ENCODE measurements around the gene GPR143. TPM values are rescaled to one million over a fixed set of nuclear protein-coding genes. Genes with fewer than 3 reads are reported as not detected.

The GPR143 gene
- total RNA-seq, 2 experiments from 2014 or later = not detected

GRCh38 chrX:9681422-9681821, 84.2 kb downstream of the GPR143 start:
- no peak overlapping the region for H3K4me3 ChIP-seq (ENCODE audit: low read depth, low read length, poor library complexity, severe bottlenecking)
- H3K9me3 ChIP-seq (ENCODE audit: low read length) = no peaks in the 10 kb centered on the region
- no peak for DNase-seq (ENCODE audit: low spot score)
- intact Hi-C loops (cut with micrococcal nuclease; ENCODE audit: unreplicated experiment) = no loop called here
- H3K79me2 ChIP-seq (ENCODE audit: insufficient read depth, low read depth, low read length) = no peaks in the 10 kb centered on the region
- no peak overlapping the region for H3K4me2 ChIP-seq (ENCODE audit: low read length)
- no peak overlapping the region for H2AFZ ChIP-seq (ENCODE audit: low read length)
- no peaks in the 10 kb centered on the region for H4K20me1 ChIP-seq (ENCODE audit: insufficient read depth, low read length)
- TF ChIP-seq EZH2phosphoT487 (IDR thresholded peaks at IDR 0.05; ENCODE audit: borderline replicate concordance, low read depth, low read length) (no peak), CTCF (conservative IDR thresholded peaks at IDR 0.05; ENCODE audit: low read length) (no peak)
- H3K36me3 ChIP-seq (ENCODE audit: insufficient read depth, low read length) = no peaks in the 10 kb centered on the region
- ChIA-PET POLR2A (interaction anchor here (0.6 kb wide), 1 partner anchor 1020 kb away, joined by 3 read pairs; no protein-coding TSS in a partner anchor), CTCF (ENCODE audit: unreplicated experiment) (no interaction called here)
- H3K9me2 ChIP-seq (ENCODE audit: insufficient read depth, low read length) = no peaks in the 10 kb centered on the region
- BruUV-seq (replicated peaks) = no TSS peak
- H3K4me1 ChIP-seq (ENCODE audit: insufficient read depth, low read length, poor library complexity, severe bottlenecking) = no peaks in the 10 kb centered on the region
- no peak overlapping the region for H3K27ac ChIP-seq (ENCODE audit: low read depth, low read length, poor library complexity, severe bottlenecking)

GRCh38 chrX:9681011-9681410, 84.6 kb downstream of the GPR143 start:
- BruUV-seq (replicated peaks) = no TSS peak
- H3K4me1 ChIP-seq (ENCODE audit: insufficient read depth, low read length, poor library complexity, severe bottlenecking) = no peaks in the 10 kb centered on the region
- TF ChIP-seq CTCF (conservative IDR thresholded peaks at IDR 0.05; ENCODE audit: low read length) = no peak
- no peak for TF ChIP-seq EZH2phosphoT487 (IDR thresholded peaks at IDR 0.05; ENCODE audit: borderline replicate concordance, low read depth, low read length)
- intact Hi-C loops (cut with micrococcal nuclease; ENCODE audit: unreplicated experiment) = no loop called here
- ChIA-PET CTCF (ENCODE audit: unreplicated experiment) (no interaction called here), POLR2A (no interaction called here)
- no peak overlapping the region for H3K4me2 ChIP-seq (ENCODE audit: low read length)
- no peaks in the 10 kb centered on the region for H3K79me2 ChIP-seq (ENCODE audit: insufficient read depth, low read depth, low read length)
- H3K9me2 ChIP-seq (ENCODE audit: insufficient read depth, low read length) = no peaks in the 10 kb centered on the region
- no peaks in the 10 kb centered on the region for H3K36me3 ChIP-seq (ENCODE audit: insufficient read depth, low read length)
- H3K9me3 ChIP-seq (ENCODE audit: low read length) = no peaks in the 10 kb centered on the region
- no peaks in the 10 kb centered on the region for H4K20me1 ChIP-seq (ENCODE audit: insufficient read depth, low read length)
- H3K27ac ChIP-seq (ENCODE audit: low read depth, low read length, poor library complexity, severe bottlenecking) = no peak overlapping the region
- H3K4me3 ChIP-seq (ENCODE audit: low read depth, low read length, poor library complexity, severe bottlenecking) = no peak overlapping the region
- H2AFZ ChIP-seq (ENCODE audit: low read length) = no peak overlapping the region
- no peak for DNase-seq (ENCODE audit: low spot score)

- no peak overlapping the region for H3K4me3 ChIP-seq (ENCODE audit: low read depth, low read length, poor library complexity, severe bottlenecking)
- CTCF ChIA-PET (ENCODE audit: unreplicated experiment) = no interaction called here
- POLR2A ChIA-PET = interaction anchor here (0.5 kb wide), 1 partner anchor 78 kb away, joined by 4 read pairs; no protein-coding TSS in a partner anchor
- no peak for DNase-seq (ENCODE audit: low spot score)
- no peak overlapping the region for H2AFZ ChIP-seq (ENCODE audit: low read length)
- H3K36me3 ChIP-seq (ENCODE audit: insufficient read depth, low read length) = no peaks in the 10 kb centered on the region
- no peaks in the 10 kb centered on the region for H3K9me3 ChIP-seq (ENCODE audit: low read length)
- TF ChIP-seq CTCF (conservative IDR thresholded peaks at IDR 0.05; ENCODE audit: low read length) = no peak
- TF ChIP-seq EZH2phosphoT487 (IDR thresholded peaks at IDR 0.05; ENCODE audit: borderline replicate concordance, low read depth, low read length) = no peak
- H3K79me2 ChIP-seq (ENCODE audit: insufficient read depth, low read depth, low read length) = no peaks in the 10 kb centered on the region
- no peak overlapping the region for H3K27ac ChIP-seq (ENCODE audit: low read depth, low read length, poor library complexity, severe bottlenecking)
- H3K4me1 ChIP-seq (ENCODE audit: insufficient read depth, low read length, poor library complexity, severe bottlenecking) = no peaks in the 10 kb centered on the region
- H3K4me2 ChIP-seq (ENCODE audit: low read length) = no peak overlapping the region
- H4K20me1 ChIP-seq (ENCODE audit: insufficient read depth, low read length) = no peaks in the 10 kb centered on the region
- H3K9me2 ChIP-seq (ENCODE audit: insufficient read depth, low read length) = no peaks in the 10 kb centered on the region
- no TSS peak for BruUV-seq (replicated peaks)
- intact Hi-C loops (cut with micrococcal nuclease; ENCODE audit: unreplicated experiment) = no loop called here
Measured at GRCh38 chrX:9678215-9678965, 87.3 kb downstream of the GPR143 start.
